ENCODE data around the gene GCK. TPM values are rescaled to one million over a fixed set of nuclear protein-coding genes. Genes with fewer than 3 reads are reported as not detected.
"Not testable (repeated sequence)": the region's sequence is repeated elsewhere in the genome, so short reads cannot be mapped to it uniquely, and the experiment has no call there.

GCK gene
- total RNA-seq, 2 experiments from 2014 or later, result 0.53 to 1.3 TPM

- DNase-seq (no peak), ATAC-seq (no peak)
- CTCF ChIA-PET, result interaction anchor here (2.4 kb wide), 1 partner anchor 46 kb away, joined by 9 read pairs; no protein-coding TSS in a partner anchor
- Mint-ChIP-seq H3K4me1 (peaks cover 9% of the 10 kb centered on the region), H3K4me3 (no peak overlapping the region), H3K9me3 (ENCODE audit: low read depth) (no peaks in the 10 kb centered on the region), H3K27me3 (no peaks in the 10 kb centered on the region), H3K27ac (no peak overlapping the region), H3K36me3 (ENCODE audit: low read depth) (peaks cover 5% of the 10 kb centered on the region)
- intact Hi-C loops (cut with DNase I, micrococcal nuclease), result no loop called here
- POLR2A ChIA-PET, result no interaction called here
These were observed 62.1 kb downstream of the GCK start for GRCh38 chr7:44127161-44127560.

DNA sequence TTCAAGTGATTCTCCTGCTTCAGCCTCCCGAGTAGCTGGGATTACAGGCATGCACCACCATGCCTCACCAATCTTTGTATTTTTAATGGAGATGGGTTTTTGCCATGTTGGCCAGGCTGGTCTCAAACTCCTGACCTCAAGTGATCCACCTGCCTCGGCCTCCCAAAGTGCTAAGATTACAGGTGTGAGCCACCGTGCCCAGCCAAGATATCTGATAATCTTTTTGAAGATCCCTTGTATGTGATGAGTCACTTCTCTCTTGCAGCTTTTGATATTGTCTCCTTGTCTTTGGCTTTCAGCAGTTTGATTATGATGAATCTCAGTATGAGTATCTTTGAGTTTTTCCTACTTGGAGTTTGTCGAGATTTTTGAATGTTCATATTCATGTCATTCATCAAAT lies 62.7 kb downstream of the GCK start:
- H3K4me3 Mint-ChIP-seq; DNase-seq; H3K27ac Mint-ChIP-seq; H3K27me3 Mint-ChIP-seq; intact Hi-C loops (cut with DNase I, micrococcal nuclease); H3K9me3 Mint-ChIP-seq (ENCODE audit: low read depth); ATAC-seq; H3K36me3 Mint-ChIP-seq (ENCODE audit: low read depth); POLR2A ChIA-PET: not testable (repeated sequence)
- CTCF ChIA-PET, result interaction anchor here (1.2 to 2.4 kb wide), 2 partner anchors 24 to 45 kb away, joined by 3 to 9 read pairs; no protein-coding TSS in a partner anchor
- H3K4me1 Mint-ChIP-seq, result peaks cover 15% of the 10 kb centered on the region

DNA sequence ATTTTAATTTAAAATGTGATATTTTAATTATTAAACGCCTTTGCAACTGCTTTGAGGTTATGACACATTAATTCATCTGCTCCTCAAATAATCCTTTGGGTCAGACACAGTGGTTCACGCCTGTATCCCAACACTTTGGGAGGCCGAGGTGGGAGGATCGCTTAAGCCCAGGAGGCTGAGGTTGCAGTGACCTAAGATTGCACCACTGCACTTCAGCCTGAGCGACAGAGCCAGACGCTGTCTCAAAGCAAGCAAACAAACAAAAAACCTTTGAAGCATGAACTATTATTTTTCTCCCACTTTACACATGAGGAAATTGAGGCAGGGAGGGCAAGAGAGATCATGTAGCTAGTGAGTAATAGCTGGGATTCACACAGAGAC lies 64.4 kb downstream of the GCK start:
- H3K4me3 Mint-ChIP-seq, result peak overlapping the region; percentile 43
- H3K27ac Mint-ChIP-seq, result no peak overlapping the region
- no peak for ATAC-seq
- no peaks in the 10 kb centered on the region for H3K27me3 Mint-ChIP-seq
- H3K4me1 Mint-ChIP-seq, result peaks cover 33% of the 10 kb centered on the region
- H3K9me3 Mint-ChIP-seq (ENCODE audit: low read depth), result no peaks in the 10 kb centered on the region
- no peak for DNase-seq
- H3K36me3 Mint-ChIP-seq (ENCODE audit: low read depth), result peaks cover 27% of the 10 kb centered on the region
- POLR2A ChIA-PET, result no interaction called here
- intact Hi-C loops (cut with DNase I, micrococcal nuclease), result no loop called here
- CTCF ChIA-PET, result interaction anchor here (0.6 to 1.7 kb wide), 5 partner anchors 8 to 71 kb away, joined by 3 to 5 read pairs (median 4); no protein-coding TSS in a partner anchor

DNA sequence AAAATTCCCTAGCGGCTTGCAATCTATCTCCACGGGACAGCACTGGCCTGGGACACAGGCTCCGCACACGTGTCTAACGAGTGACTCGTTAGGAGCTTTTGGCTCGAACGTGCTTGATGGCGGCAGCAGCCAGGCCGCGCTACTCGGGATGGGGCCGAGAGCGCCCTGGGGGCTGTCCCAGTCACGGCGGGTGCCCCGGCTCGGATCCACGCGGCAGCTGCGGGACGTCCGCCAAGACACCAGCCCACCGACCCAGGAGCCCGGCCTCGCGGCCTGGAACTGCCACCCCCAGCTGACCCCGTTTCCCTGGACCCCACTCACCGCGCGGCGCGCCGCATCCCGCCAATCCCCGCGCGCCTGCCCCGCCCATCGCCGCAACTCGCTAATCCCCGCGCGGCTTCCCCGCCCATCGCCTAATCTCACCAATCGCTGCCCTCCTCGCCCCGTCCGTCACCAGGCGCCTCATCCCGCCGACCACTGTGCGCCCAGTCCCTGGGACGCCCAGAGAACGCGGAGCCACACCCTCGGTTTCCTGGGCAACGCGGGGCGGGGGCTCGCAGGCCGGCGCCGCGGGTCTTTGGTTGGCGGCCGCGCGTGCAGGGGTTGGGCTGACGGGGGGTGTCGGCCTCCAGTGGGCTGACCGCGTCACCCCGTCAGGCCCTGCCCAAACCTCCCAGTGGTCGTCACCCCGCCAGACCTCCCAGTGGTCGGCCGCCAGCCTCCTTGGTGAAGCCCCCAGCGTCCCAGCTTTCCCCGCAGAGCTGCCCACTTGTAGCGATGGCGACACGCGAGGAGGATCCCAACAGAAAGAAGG lies 65.8 kb downstream of the GCK start, which contains the start of gene POLD2:
Gene POLD2, minus strand, starts transcription at position 359 of the 814 bp plus-strand sequence. CDS start 1,495 bp downstream, outside the sequence.
- intact Hi-C loops (cut with DNase I, micrococcal nuclease), result loop anchor here (1.0 to 2.0 kb wide), 12 partner anchors 19 to 723 kb away; partner anchors contain the start of genes POLM (in 2 of the 2), YKT6 (in 2 of the 2), AEBP1 (in 1 of the 2) and DBNL (in 1 of the 2)
- peaks cover 38% of the 10 kb centered on the region for H3K36me3 Mint-ChIP-seq (ENCODE audit: low read depth)
- POLR2A ChIA-PET, result interaction anchor here (0.6 to 0.7 kb wide), 2 partner anchors 9 to 42 kb away, joined by 3 read pairs; no protein-coding TSS in a partner anchor
- no peaks in the 10 kb centered on the region for H3K27me3 Mint-ChIP-seq
- H3K4me1 Mint-ChIP-seq, result peaks cover 42% of the 10 kb centered on the region
- H3K9me3 Mint-ChIP-seq (ENCODE audit: low read depth), result no peaks in the 10 kb centered on the region
- H3K27ac Mint-ChIP-seq, result peak within 1 kb of the TSS; percentile 89
- H3K4me3 Mint-ChIP-seq, result peak within 1 kb of the TSS; percentile 86
- peak; percentile 100 for ATAC-seq
- CTCF ChIA-PET, result interaction anchor here (0.7 to 1.9 kb wide), 4 partner anchors 8 to 541 kb away, joined by 3 to 6 read pairs (median 3); partner anchors contain the start of gene STK17A
- DNase-seq, result peak; percentile 99

GRCh38 chr7:44122529-44122928 lies 66.7 kb downstream of the GCK start:
- POLR2A ChIA-PET, result interaction anchor here (0.6 to 1.3 kb wide), 2 partner anchors 11 to 41 kb away, joined by 3 to 4 read pairs; no protein-coding TSS in a partner anchor
- ATAC-seq (no peak), DNase-seq (no peak)
- intact Hi-C loops (cut with DNase I, micrococcal nuclease), result loop anchor here (2.0 kb wide), 2 partner anchors 76 to 724 kb away; no protein-coding TSS in a partner anchor
- H3K36me3 Mint-ChIP-seq (ENCODE audit: low read depth), result peaks cover 45% of the 10 kb centered on the region
- CTCF ChIA-PET, result interaction anchor here (0.6 to 1.9 kb wide), 7 partner anchors 9 to 764 kb away, joined by 3 to 6 read pairs (median 3); partner anchors contain the start of gene STK17A
- H3K4me3 Mint-ChIP-seq, result peak overlapping the region; percentile 86
- H3K27ac Mint-ChIP-seq, result peak overlapping the region; percentile 89
- H3K9me3 Mint-ChIP-seq (ENCODE audit: low read depth), result no peaks in the 10 kb centered on the region
- no peaks in the 10 kb centered on the region for H3K27me3 Mint-ChIP-seq
- peaks cover 42% of the 10 kb centered on the region for H3K4me1 Mint-ChIP-seq

DNA sequence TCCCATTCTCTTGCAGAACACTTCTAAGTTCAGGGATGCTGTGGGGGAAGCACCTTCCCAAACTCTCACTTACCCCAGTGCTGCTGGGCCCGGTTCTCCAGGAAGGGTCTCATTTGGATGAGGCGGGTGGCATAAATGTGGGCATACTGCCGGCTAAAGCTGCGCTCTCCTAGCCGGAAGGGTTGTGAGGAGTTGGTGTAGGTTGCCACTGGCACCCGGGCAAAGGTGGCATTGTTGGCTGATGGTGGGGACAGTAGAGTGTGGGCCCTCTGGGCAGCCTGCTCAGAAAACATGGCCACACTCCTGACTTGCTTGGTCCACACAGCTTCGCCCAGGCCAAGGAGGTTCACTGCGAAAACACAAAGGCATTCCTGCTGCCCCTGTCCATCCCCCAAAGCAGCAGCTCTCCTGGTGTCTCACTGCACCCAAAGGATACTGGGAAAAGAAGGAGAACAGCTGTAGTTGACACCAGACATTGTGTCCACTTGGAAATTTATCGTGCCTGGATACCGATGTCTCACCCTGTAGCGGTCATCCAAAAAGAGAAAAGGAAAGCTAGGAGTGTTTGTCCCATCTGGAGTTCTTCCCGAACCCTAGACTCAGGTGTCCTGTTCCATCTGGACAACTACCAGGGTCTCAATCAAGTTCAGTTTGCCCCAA lies 67.3 kb downstream of the GCK start:
- ATAC-seq (no peak), DNase-seq (no peak)
- intact Hi-C loops (cut with DNase I, micrococcal nuclease), result loop anchor here (2.0 kb wide), 2 partner anchors 75 to 725 kb away; no protein-coding TSS in a partner anchor
- Mint-ChIP-seq H3K4me3 (peak overlapping the region; percentile 86), H3K9me3 (ENCODE audit: low read depth) (no peaks in the 10 kb centered on the region), H3K36me3 (ENCODE audit: low read depth) (peaks cover 48% of the 10 kb centered on the region), H3K4me1 (peaks cover 42% of the 10 kb centered on the region), H3K27me3 (no peaks in the 10 kb centered on the region), H3K27ac (no peak overlapping the region)
- ChIA-PET POLR2A (interaction anchor here (1.3 kb wide), 1 partner anchor 10 kb away, joined by 4 read pairs; no protein-coding TSS in a partner anchor), CTCF (interaction anchor here (0.6 to 1.9 kb wide), 3 partner anchors 9 to 764 kb away, joined by 3 to 6 read pairs (median 4); no protein-coding TSS in a partner anchor)

DNA sequence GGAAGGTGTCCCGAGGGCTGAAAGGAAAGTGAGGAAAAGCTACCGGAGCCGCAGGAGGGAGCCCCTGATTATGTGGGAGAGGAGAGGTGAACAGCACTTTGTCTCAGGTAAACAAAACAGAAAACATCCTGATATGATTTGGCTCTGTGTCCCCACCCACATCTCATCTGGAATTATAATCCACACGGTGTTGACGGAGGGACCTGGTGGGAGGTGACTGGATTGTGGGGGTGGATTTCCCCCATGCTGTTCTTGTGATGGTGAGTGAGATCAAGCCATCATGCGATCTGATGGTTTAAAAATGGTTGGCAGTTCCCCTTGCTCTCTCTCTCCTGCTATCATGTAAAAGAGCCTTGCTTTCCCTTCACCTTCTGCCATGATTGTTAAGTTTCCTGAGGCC lies 68.8 kb downstream of the GCK start:
- ATAC-seq (no peak), DNase-seq (no peak)
- no peaks in the 10 kb centered on the region for H3K9me3 Mint-ChIP-seq (ENCODE audit: low read depth)
- intact Hi-C loops (cut with DNase I, micrococcal nuclease), result no loop called here
- H3K36me3 Mint-ChIP-seq (ENCODE audit: low read depth), result peaks cover 50% of the 10 kb centered on the region
- POLR2A ChIA-PET, result no interaction called here
- peak overlapping the region; percentile 55 for H3K27ac Mint-ChIP-seq
- H3K4me3 Mint-ChIP-seq, result peak overlapping the region; percentile 20
- H3K27me3 Mint-ChIP-seq, result no peaks in the 10 kb centered on the region
- CTCF ChIA-PET, result interaction anchor here (1.6 kb wide), 1 partner anchor 11 kb away, joined by 5 read pairs; no protein-coding TSS in a partner anchor
- H3K4me1 Mint-ChIP-seq, result peaks cover 42% of the 10 kb centered on the region

GRCh38 chr7:44119829-44120380 lies 69.3 kb downstream of the GCK start:
- Mint-ChIP-seq H3K9me3 (ENCODE audit: low read depth) (no peaks in the 10 kb centered on the region), H3K27ac (peak overlapping the region; percentile 55), H3K4me3 (peak overlapping the region; percentile 20), H3K36me3 (ENCODE audit: low read depth) (peaks cover 55% of the 10 kb centered on the region), H3K27me3 (no peaks in the 10 kb centered on the region), H3K4me1 (peaks cover 42% of the 10 kb centered on the region)
- POLR2A ChIA-PET, result no interaction called here
- CTCF ChIA-PET, result interaction anchor here (0.9 to 1.6 kb wide), 2 partner anchors 10 to 39 kb away, joined by 3 to 5 read pairs; no protein-coding TSS in a partner anchor
- no peak for ATAC-seq
- intact Hi-C loops (cut with DNase I, micrococcal nuclease), result no loop called here
- no peak for DNase-seq

DNA sequence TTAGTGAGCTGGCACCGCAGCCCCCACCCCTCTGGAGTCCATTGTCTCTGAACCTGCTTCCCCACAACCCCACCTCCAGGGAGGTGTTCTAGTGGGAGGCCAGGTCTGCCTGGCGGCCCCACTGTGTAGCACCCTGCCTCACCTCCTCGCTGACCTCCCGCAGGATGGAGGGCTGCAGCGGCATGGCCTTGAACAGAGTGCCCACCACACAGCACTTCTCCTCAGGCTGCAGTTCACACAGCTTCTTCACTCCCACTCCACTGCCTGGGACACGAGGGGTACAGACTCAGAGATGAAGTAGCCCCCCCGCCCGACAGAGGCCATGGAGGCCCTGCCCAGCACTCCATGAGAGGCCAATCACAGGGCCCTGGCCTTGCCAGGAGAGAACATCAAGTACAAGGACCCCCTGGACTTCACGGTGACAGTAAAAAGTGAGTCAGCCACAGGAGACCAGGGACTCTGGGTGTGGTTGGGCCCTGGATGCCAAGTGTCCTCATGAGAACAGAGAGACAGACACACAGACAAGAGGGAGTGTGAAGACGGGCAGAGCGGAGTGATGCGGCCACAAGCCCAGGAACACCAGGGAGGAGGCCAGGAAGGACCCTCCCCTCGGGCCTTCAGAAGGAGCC lies 71.3 kb downstream of the GCK start:
- H3K4me1 Mint-ChIP-seq, result peaks cover 38% of the 10 kb centered on the region
- no peaks in the 10 kb centered on the region for H3K27me3 Mint-ChIP-seq
- DNase-seq (no peak), ATAC-seq (no peak)
- H3K9me3 Mint-ChIP-seq (ENCODE audit: low read depth), result no peaks in the 10 kb centered on the region
- H3K36me3 Mint-ChIP-seq (ENCODE audit: low read depth), result peaks cover 70% of the 10 kb centered on the region
- POLR2A ChIA-PET, result no interaction called here
- CTCF ChIA-PET, result no interaction called here
- intact Hi-C loops (cut with DNase I, micrococcal nuclease), result no loop called here
- no peak overlapping the region for H3K27ac Mint-ChIP-seq
- H3K4me3 Mint-ChIP-seq, result no peak overlapping the region

- Mint-ChIP-seq H3K36me3 (ENCODE audit: low read depth) (peaks cover 71% of the 10 kb centered on the region), H3K4me3 (no peak overlapping the region), H3K27me3 (no peaks in the 10 kb centered on the region), H3K9me3 (ENCODE audit: low read depth) (no peaks in the 10 kb centered on the region), H3K4me1 (peaks cover 31% of the 10 kb centered on the region), H3K27ac (no peak overlapping the region)
- ATAC-seq (no peak), DNase-seq (no peak)
- intact Hi-C loops (cut with DNase I, micrococcal nuclease), result no loop called here
- POLR2A ChIA-PET, result no interaction called here
- CTCF ChIA-PET, result interaction anchor here (1.2 kb wide), 1 partner anchor 8 kb away, joined by 4 read pairs; no protein-coding TSS in a partner anchor
These were observed 72.2 kb downstream of the GCK start for GRCh38 chr7:44116789-44117666.
